Astrocyte of the spinal cord (primary cell): ENCODE measurements around the gene F3.

ENCODE experiments used
- DNase-seq: peaks from one replicate; pipeline ENCODE4 v3.0.0; 2011; ENCODE audit warnings: low read depth, low spot score
- H3K4me3 ChIP-seq: 2 replicates; pipeline ENCODE4 v1.5.1; 2011; ENCODE audit warnings: low read depth, mild to moderate bottlenecking, low read length, moderate library complexity
- in situ Hi-C: cut with HindIII; loops from 2 replicates; pipeline ENCODE4 v1.10.0; 2017; ENCODE audit warnings: low sequenced_read_pairs
- TF ChIP-seq, protein P1 (sequence below): IDR thresholded peaks from 2 replicates; pipeline ENCODE4 v1.5.1; 2012; ENCODE audit warnings: low read depth, mild to moderate bottlenecking, low read length, inconsistent platforms

Gene F3

DNA sequence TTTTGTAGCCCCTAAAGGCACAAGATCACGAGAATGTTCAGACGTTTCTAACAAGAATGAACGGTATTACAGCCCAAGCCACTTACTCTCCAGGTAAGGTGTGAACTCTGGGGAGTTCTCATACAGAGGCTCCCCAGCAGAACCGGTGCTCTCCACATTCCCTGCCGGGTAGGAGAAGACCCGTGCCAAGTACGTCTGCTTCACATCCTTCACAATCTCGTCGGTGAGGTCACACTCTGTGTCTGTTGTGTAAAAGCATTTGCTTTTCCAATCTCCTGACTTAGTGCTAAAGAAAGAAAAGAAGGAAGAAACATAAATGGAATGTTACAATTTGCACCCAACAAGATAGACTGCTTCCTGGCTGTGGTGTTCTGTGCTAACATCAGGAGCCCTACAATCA lies 5.7 kb downstream of the F3 start:
- no peak for DNase-seq
- in situ Hi-C loops = loop anchor here (25.0 kb wide), 1 partner anchor 251 kb away; no protein-coding TSS in a partner anchor
- TF ChIP-seq, protein P1, sequence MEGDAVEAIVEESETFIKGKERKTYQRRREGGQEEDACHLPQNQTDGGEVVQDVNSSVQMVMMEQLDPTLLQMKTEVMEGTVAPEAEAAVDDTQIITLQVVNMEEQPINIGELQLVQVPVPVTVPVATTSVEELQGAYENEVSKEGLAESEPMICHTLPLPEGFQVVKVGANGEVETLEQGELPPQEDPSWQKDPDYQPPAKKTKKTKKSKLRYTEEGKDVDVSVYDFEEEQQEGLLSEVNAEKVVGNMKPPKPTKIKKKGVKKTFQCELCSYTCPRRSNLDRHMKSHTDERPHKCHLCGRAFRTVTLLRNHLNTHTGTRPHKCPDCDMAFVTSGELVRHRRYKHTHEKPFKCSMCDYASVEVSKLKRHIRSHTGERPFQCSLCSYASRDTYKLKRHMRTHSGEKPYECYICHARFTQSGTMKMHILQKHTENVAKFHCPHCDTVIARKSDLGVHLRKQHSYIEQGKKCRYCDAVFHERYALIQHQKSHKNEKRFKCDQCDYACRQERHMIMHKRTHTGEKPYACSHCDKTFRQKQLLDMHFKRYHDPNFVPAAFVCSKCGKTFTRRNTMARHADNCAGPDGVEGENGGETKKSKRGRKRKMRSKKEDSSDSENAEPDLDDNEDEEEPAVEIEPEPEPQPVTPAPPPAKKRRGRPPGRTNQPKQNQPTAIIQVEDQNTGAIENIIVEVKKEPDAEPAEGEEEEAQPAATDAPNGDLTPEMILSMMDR = no peak
- H3K4me3 ChIP-seq = no peak overlapping the region

DNA sequence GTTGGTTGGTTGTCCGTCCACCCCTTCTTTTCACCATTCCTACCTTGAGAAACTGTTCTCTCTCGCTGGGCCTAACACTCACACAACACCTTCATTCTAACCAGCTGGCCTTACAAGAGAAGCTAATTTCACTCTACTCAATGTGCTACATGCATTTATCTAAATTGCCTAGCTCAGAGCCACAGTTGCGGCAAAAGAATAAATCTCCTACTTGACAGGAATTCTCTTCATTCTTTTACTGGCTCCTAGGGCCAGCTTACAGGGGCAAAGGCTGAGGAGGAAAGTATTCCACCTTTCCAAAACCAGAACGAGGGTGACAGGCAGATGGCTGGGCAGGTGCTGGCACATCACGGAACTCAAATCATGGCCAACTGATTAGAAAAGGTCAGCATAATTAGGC lies 6.5 kb downstream of the F3 start:
- in situ Hi-C loops = loop anchor here (25.0 kb wide), 1 partner anchor 252 kb away; no protein-coding TSS in a partner anchor
- DNase-seq = no peak
- TF ChIP-seq, protein P1 = no peak
- no peak overlapping the region for H3K4me3 ChIP-seq

DNA sequence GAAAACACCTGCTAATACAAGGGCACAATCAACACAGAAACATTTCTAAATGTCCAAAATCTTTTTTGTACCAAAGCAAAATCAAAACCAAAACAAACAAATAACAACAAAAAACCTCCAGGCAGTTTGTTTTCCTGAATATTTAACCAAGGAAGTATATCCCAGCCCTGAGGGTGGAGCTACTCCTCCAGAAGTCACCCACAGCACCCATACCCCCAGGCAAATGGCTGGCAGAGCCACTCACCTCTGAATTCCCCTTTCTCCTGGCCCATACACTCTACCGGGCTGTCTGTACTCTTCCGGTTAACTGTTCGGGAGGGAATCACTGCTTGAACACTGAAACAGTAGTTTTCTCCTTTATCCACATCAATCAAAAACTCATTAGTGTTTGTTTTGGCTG lies 9.5 kb downstream of the F3 start:
- in situ Hi-C loops = loop anchor here (25.0 kb wide), 1 partner anchor 255 kb away; no protein-coding TSS in a partner anchor
- DNase-seq = no peak
- H3K4me3 ChIP-seq = no peak overlapping the region
- TF ChIP-seq, protein P1 = no peak

DNA sequence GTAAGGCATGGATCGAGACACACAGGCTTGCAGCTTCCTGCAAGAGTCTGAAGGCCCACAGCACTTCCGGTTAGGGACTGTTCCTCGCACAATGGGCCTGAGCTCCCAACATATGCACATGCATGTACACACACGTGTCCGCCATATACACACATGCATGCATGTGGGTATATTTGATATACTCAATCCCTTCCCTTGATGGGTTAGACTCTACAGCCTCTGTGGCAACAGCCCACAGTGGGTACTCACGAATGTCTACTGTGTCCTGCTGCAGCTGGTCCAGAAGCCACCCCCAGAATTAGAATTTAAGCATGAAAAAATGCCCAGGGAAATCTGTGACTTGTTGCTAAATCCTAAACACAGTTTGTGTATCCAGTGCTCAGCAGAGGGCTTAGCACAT lies 9.9 kb downstream of the F3 start:
- TF ChIP-seq, protein P1 = no peak
- in situ Hi-C loops = loop anchor here (25.0 kb wide), 1 partner anchor 256 kb away; no protein-coding TSS in a partner anchor

DNA sequence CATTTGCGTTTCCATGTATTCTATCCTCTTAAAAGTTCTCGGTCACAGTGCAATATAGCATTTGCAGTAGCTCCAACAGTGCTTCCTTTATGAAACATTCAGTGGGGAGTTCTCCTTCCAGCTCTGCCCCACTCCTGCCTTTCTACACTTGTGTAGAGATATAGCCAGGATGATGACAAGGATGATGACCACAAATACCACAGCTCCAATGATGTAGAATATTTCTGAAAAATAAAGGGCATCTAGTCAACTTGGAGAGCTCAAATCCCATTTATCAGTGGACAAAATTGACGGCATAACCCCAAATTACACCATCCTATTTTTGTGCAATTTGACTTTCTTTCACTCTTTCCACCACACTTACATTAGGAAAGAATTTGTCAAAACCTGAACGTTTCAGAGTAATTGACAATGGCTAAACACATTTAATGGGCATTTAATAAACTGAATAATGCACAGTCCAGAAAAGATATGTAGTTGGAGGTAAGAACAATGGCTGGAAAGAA lies 11.1 kb downstream of the F3 start:
- TF ChIP-seq, protein P1 = no peak
- in situ Hi-C loops = loop anchor here (25.0 kb wide), 1 partner anchor 257 kb away; no protein-coding TSS in a partner anchor
- DNase-seq = no peak
- no peak overlapping the region for H3K4me3 ChIP-seq

More for the DNA sequence above, 9.9 kb downstream of the F3 start:
- DNase-seq = no peak
- no peak overlapping the region for H3K4me3 ChIP-seq

DNA sequence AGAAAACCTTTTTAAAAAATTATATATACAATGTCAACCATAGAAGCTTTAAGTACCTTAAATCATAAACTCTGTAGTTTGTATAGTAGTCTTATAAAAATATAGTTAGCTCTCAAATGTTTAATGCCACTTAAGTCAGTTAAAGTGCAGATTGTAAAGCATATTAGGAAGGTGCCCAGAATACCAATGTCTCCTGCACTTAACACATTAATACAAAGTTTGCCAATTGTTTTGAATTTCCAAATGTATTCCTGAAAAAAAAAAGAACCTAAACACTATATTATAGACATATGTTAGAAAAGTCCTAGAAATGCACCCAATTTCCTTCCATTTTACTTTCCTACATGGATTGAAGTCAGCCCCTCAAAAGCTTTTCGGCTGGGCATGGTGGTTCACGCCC lies 12.1 kb downstream of the F3 start:
- in situ Hi-C loops = loop anchor here (25.0 kb wide), 1 partner anchor 258 kb away; no protein-coding TSS in a partner anchor
- TF ChIP-seq, protein P1 = no peak
- no peak overlapping the region for H3K4me3 ChIP-seq
- no peak for DNase-seq

DNA sequence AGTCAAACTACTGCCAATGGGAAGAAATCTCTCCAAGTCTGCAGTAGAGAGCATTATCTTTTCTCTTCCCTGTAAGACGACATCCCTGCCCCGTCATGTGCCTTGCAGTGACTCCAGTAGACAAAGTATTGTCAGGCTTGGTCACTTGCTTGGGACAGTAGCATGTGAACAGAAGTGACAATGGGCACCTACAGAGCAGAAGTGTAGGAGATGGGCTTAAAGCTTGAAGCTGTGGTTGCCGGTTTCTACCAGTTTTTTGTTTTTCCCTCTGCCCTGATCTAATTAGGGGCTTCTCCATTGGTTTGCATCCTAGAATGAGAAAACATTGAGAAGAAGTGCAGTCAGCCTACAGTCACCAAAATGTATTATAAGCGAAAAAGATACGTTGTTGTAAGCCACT lies 12.7 kb downstream of the F3 start:
- in situ Hi-C loops = loop anchor here (25.0 kb wide), 1 partner anchor 258 kb away; no protein-coding TSS in a partner anchor
- TF ChIP-seq, protein P1 = no peak
- DNase-seq = no peak
- no peak overlapping the region for H3K4me3 ChIP-seq
